NK-92 (cell line): Measurements from ENCODE around the gene MFSD6.
"Not testable (repeated sequence)": the region's sequence is repeated elsewhere in the genome, so short reads cannot be mapped to it uniquely, and the experiment has no call there.

Experiments used
- DNase-seq: peaks from one replicate; lab custom pipeline; 2025; ENCODE audit not compliant: unreplicated experiment; lab: John Stamatoyannopoulos, UW

Gene MFSD6

DNA sequence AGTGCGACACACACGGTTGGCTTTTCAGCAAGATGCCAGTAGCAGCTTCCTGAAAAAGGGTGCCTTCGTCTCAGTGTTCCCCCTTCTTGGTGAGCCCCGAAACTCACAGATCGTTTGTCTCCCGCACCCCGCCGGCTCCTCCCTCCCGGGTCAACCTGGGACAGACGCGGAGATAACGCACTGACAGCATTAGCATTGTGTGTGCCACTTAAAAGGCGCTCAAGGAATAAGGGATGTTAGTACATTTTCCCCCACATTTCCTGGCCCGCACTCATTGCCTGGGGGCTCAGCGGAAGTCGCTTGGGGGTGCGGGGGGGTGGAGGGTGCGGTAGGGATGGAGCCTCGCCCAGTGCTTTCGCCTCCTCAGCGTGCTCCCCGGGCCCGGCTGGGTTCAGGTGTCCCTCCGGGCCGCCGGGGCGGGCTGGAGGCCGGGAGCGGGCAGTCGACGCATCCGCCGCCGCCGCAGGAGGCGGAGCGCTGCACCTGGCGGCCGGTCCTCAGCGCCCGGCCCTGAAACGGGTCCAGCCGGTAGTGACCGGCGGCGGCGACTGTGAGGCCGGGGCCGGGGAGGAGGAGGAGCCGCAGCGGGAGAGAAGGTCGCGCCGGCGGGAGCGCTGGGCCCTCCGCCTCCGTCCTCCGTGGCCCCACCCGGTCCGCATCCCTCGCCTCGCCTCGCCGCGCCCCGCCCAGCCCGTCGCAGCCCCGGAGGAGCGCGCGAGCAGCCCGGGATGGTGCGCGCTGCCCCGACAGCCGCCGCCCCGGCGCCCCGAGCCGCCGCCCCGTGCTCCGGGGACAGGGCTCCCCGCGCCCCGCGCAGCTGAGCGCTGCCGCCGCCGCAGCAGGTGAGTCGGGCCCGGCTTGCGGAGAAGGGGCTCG is at the start of gene MFSD6:
MFSD6 (plus strand) TSS at position 694 of the 876 bp plus-strand sequence. CDS start 27,675 bp downstream, outside the sequence.
- DNase-seq = no peak

DNA sequence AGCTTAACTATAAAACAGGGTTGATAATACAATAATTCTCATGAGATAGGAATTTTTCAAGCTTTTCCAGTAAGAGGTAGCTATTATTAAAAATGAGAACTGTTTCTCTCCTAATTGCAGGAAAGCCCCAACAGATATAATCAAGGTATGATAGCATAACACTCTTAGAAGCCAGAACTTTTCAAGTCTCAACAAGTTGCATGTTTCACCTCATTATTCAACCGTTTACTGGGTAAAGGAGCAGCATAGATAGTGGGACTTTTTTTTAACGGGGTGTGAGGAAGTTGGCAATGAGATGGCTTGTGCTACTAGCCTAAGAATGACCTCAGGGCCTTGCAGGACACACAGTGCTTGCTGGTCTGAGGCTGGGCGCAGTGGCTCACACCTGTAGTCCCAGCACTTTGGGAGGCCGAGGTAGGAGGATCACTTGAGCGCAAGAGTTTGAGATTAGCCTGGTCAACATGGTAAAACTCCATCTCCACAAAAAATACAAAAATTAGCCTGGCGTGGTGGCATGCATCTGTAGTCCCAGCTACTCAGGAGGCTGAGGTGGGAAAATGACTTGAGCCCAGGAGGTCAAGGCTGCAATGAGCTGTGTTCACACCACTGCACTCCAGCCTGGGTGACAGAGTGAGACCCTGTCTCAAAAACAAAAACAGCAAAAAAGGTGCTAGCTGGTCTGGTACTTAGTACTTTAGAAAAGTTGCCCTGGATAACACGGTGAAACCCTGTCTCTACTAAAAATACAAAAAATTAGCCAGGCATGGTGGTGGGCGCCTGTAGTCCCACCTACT is 49.3 kb upstream of the MFSD6 start:
- DNase-seq = not testable (repeated sequence)

DNA sequence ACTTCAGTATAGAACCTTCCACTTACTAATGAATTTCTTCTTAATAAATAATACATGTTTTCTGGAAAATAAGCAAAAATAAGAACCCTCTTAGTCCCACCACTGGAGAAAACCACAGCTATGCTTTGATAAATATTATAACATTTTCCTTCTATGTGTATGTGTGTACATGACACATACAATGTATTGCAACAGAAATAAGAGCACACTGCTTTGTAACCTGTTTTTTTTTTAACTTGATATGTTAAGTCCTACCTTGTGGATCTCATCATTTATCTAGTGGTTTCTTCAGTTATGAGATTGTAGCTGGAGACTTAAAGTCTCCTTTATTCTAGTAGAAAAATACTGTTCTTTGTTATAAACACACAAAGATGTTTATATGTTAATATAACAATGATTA is 47.6 kb upstream of the MFSD6 start:
- DNase-seq = no peak

DNA sequence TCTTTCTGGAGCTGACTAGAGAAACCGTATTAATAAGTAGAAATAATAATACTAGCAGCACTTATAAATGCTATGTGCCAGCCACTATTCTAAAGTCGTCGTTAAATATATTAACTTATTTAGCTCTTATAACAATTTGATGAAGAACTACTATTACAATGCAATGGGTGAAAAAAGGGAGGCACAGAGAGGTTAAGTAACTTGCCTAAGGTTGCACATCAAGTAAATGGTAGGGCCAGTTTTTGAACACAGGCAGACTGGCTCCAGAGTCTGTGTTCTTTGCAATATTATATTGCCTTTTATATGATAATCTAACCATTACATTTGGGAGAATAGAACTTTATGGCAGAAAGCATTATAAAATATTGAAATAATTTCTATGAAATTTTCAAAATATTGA is 47.2 kb upstream of the MFSD6 start:
- no peak for DNase-seq

DNA sequence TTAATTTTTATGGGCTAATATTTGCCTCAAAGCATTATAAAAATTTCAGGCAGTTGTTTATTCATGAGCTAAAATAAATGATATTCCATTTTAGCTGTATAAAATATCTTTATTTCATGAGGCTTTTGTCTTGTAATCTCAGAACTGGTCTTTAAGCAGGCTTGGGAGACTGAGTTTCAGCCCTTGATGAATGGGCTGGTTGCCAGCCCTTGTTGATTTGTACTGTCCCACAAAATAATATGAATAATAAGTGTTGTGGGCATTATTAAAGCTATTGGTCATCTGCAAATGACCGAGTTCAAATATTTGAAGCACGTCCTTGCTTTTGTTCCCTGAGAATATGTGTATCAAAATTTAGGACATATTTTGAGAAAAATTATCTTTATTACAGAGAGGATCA is 46.6 kb upstream of the MFSD6 start:
- DNase-seq = no peak

DNA sequence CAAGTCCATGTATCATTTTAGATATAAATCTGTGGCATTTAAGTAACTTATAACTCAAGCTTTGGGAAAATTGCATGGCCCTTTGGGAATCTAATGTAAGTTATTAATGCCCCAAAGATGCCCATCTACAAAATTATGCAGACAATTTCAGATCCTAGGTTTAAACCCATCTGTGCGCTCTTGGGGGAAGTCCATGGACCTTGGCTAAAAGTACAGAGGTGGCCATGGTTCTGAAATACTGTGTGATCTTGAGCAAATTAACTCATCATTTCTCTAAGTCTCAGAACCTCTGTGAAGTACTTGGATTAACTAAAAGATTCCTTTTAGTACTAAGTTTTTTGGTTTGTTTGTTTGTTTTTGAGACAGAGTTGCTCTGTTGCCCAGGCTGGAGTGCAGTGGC is 45.3 kb upstream of the MFSD6 start:
- no peak for DNase-seq

DNA sequence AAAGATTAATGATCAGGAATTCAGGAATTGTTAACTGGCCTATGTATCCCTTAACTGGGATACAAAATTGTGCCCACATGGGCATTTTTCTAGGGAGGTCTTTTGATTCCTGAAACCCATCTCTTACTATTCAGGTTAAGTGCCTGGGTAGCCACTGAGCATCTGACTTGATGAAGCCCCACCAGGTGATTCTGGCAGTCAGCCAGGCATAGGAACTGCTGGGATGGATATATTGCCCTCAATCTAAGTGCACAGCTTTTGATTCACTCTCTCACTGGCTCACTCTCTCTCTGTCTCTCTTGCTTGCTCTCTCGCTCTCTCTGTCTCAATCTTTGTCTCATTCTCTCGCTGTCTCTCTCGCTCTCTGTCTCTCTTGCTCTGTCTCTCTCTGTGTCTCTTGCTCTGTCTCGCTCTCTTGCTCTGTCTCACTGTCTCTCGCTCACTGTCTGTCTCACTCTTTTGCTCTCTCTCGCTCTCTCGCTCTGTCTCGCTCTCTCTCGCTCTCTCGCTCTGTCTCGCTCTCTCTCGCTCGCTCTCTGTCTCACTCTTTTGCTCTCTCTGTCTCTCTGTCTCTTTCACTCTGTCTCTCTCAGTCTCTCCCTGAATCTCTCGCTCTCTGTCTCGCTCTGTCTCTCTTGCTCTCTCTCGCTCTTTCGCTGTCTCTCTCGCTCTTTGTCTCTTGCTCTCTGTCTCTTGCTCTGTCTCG is 42.5 kb upstream of the MFSD6 start:
- DNase-seq = no peak

DNA sequence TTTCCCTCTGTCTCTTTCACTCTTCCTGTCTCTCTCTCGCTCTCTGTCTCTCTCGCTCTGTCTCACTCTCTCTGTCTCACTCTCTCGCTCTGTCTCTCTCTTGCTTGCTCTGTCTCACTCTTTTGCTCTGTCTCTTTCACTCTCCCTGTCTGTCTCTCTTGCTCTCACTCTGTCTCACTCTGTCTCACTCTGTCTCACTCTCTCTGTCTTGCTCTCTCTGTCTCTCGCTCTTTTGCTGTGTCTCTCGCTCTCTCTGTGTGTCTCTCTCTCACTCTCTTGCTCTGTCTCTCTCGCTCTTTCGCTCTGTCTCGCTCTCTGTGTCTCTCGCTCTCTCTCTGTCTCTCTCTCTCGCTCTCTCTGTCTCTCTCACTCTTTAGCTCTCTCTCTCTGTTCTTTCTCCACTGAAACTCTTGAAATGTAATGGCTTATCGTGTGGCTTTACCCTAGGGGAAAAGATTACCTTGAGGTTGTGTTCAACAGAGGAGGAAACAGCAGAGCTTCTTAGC is 41.9 kb upstream of the MFSD6 start:
- DNase-seq = no peak

DNA sequence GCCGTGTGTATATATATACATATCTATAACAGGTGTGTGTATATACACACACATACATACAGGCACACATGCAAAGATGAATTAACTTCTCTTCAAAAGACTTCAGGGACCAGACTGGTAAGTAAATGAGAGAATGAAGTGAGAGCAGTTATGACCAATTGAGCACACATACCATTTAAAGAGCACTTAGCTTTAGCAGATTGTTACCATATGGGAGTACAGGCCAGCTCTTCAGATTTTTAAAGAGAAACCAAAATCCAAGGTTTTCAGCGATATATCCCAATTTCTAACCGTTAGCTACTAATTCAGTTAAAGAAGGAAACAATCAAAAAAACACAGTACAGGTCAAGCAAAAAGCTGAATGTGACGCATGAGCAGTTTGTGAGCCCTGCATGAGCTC is 41.1 kb upstream of the MFSD6 start:
- DNase-seq = no peak

DNA sequence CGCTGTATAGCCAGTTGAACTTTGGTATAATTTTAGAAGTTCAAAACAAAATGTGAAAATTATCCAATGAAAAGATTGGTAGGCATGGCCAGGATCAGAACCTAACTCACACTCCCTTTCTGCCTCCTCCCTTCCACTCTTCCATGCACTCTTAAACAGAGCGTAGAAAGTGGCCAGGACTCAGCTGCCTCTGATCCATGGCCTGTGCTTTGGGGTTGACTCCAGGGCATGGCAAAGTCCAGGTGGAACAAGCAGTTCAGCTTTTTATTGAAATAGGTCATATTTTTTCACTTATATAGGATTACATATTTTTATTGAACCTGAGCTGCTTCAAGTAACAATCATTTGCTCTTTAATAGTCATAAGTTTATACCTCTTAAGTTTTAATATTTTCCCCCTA is 38.5 kb upstream of the MFSD6 start:
- no peak for DNase-seq

DNA sequence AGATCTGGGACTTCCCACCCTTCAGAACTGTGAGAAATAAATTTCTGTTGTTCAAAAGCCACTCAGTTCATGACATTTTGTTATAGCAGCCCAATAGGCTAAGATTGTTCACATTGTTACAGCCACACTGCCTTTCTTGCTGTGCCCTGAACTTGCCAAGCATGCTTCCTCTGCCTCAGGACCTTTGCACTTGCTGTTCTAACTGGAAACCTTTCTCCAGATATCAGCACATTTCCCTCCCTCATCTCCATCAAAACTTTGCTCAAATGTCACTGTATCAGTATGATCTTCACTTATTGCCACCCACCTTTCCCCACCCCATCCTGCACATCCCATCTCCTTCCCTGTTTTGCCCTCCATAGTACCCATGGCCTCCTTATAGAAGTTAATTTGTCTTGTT is 32.1 kb upstream of the MFSD6 start:
- no peak for DNase-seq

DNA sequence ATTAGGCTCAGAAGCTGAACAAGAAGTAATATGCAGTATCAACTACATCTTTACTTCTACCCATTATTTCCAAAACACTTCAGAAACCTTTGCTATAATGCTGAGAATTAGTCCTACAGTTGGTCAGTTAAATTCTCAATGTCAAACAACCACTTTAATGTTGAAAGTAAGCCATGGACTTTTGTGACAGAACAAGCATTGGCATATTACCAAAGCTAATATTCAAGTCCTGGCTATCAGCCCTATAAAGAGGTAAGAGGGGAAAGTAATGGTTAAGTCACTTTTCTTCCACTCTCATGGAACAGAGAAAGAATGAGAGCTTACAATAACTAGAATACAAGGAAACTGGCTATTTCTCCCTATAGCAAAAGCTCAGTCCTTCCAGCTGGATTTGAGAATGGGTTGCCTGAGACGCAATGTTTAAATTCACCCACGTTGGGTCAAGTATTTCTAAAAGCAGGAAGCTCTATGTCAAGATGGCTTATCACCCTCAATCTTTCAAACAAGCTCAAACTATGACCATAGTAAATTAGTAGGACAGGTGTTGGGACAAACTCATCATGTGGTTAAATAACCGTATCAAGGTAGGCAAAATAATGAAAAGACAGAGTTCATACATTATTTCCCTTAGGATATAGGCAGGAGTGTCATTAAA is 31.4 kb upstream of the MFSD6 start:
- DNase-seq = no peak

DNA sequence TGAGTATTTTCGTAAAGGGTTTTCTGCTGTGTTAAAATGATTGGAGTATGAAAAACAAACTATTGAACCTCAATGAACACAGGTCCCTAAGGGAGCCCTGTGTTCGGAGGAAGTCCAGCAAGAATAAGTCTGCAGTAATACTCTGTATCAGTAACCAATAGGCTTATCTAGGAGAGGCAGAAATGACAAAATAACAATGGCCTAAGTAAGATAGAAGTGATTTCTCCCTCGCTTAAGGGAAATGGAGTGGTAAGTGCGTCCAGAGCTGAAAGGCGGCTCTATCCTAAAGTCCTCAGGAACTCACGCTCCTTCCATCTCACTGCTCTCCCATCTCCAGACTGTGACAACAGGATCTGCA is 29.3 kb upstream of the MFSD6 start:
- DNase-seq = no peak

DNA sequence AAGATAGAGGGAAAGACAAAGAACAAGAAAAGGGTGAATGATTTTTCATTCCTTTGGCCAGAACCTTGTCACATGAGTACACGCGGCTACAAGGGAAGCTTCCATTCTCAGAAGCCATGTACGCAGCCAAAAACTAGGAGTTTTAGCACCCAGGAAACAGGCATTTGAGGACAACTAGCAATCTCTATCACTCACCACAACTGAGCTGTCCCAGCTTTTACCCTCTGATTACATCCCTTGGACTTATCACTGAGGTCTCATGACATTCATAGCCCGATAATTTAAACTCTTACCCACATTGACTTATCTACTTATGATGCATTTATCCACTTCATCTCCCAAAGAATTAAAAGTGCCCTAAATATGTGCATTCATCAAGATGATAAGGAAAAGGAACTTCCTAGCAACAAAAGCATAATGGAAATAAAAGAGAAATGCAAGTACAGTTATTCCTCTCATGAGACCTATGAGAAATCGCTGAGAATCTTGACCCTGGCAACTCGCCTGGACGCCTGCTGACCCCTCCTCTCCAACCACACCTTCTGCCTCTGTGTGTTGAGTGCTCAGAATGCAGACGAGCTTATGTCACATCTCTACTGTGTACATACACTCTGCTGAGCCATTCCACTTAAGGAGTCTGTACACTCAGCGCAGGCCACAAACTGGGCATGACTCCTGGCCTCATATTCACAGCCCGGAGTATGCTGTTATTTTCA is 28.7 kb upstream of the MFSD6 start:
- no peak for DNase-seq

DNA sequence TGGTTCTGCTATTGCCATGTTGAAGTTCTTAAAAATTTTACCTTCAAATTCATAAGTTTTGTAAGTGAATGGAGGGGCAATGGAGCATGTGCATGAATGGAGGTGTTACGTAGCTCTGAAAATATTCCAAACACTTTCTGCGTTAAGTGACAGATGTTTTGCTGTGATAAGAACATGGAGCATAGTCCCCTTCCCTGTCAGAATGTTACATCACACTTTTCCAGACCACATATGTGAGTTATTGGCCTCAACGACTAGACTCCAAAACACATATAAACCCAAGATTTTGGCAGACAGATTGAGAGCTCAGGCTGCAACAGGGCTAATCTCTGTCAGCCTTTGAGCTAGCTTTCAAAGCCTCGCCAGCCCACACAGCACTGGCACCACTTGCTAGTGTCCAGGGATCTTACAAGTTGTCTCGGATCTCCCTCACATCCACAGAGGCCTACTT is 27.2 kb upstream of the MFSD6 start:
- DNase-seq = no peak

DNA sequence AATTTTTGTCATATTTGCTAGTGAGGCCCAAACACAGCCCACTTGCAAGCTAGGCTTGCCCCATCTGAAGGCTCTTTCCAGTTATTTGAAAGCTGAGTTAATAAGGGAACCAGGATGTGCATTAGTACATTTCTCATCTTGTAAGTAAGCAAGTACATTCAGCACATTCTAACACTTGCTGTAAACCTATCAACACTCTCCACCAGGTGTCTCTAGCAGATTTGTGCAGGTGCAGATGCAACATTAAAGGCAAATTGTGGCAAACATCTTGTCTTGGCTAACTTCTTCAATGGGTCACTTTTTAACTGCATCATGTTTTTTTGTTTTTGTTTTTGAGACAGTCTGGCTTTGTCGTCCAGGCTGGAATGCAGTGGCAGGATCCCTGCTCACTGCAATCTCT is 25.3 kb upstream of the MFSD6 start:
- DNase-seq = no peak

DNA sequence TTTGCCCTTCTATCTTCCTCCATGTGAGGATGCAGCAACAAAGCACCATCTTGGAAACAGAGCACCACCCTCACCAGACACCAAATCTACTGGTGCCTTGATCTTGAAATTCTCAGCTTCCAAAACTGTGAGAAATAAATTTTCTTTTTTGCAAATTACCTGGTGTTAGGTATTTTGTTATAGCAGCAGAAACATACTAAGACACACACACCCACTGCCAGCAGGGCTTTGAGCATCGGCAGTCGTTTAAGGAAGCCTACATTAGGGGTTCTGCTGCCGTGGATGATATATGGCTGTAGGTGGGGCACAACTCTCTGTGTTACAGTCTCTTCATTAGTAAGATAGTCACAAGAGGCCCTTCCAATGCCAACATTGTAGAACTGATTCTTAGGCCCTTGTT is 20.7 kb upstream of the MFSD6 start:
- no peak for DNase-seq

DNA sequence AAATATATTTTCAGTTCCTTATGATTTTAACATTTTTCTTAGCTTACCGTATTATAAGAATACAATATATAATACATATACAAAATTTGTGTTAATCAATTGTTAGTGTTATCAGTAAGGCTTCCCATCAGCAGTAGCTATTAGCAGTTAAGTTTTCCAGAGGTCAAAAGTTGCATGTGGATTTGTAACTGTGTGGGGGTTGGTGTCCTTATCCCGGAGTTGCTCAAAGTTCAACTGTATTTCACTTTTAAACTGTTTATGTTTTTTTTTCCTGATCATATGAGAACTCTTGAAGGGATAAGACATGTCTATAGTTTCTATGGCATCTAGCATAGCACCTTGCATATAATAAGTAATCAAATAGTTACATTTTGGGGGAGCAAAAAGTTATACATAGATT is 11.9 kb upstream of the MFSD6 start:
- no peak for DNase-seq

DNA sequence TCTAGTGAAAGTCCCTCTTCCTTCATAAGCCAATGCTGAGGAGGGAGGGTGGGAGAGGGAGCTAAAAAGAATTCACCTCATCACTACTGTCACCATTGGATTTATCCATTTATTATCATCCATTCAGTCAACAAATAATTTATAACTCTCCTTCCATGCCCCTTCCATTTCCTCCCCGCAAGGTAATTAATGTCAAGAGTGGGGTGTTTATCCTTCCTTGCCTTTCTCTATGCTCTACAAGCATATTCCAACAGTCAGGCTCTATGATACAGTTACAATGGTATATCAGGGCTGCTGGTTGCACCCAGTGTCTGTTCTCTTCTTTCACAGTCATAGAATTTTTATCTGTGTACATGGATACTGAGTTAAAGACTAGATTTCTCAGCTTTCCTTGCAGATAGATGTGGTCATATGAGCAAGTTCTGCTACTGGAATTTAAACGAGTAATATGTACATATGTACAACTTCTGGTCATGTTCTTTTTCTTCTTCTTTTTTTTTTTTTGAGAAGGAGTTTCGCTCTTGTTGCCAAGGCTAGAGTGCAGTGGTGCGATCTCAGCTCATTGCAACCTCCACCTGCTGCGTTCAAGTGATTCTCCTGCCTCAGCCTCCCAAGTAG is 5.1 kb upstream of the MFSD6 start:
- no peak for DNase-seq

DNA sequence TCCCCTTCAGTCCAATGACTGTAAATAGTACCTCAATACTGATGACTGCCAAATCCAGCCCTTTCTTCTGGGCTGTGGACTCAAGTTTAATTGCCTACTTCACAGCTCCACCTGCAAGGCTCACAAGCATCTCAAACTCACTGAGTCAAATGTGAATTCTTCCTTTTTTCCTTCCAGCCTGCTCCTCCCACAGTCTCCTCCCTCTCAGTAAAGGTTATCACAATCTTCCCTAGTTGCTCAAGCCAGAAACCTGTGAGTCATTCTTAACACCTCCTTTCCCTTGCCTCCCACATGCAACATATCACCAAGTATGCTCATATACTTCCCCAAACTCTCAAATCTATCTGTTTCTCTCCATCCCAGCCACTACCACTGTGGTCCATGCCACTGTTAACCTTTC is 3.7 kb upstream of the MFSD6 start:
- no peak for DNase-seq
